Measurements from ENCODE around the gene KRT1.

GRCh38 chr12:52629281-52630007 lies 50.8 kb downstream of the KRT1 start:
- TF ChIP-seq CTCF (IDR thresholded peaks at IDR 0.05) (no peak), ZFX (IDR thresholded peaks at IDR 0.05; ENCODE audit: borderline replicate concordance) (no peak)
